Measurements from ENCODE around the gene SIGLEC14. TPM values are rescaled to one million over a fixed set of nuclear protein-coding genes. Genes with fewer than 3 reads are reported as not detected.

The SIGLEC14 gene
- total RNA-seq, 4 donors from 2014 or later, result 0.98 to 4.6 (median 3.4) TPM; not detected in 1

DNA sequence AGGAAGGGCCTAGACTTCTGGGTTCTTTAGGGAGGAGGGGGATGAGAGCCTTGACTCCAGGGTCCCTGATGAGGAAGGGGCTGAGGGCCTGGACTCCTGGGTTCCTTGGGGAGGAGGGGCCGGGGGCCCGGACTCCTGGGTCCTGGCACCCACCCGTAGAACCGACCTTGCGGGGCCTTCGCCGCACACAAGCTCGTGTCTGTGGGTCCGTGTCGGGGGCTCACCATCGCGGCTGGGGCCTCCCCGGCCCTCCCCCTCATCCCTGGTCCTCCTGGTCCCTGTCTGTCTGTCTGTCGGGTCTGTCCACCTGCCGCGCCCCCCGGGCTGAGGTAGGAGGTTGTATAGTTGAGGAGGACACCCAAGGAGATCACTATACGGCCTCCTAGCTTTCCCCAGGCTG lies 45.8 kb upstream of the SIGLEC14 start:
- TF ChIP-seq, protein P1, sequence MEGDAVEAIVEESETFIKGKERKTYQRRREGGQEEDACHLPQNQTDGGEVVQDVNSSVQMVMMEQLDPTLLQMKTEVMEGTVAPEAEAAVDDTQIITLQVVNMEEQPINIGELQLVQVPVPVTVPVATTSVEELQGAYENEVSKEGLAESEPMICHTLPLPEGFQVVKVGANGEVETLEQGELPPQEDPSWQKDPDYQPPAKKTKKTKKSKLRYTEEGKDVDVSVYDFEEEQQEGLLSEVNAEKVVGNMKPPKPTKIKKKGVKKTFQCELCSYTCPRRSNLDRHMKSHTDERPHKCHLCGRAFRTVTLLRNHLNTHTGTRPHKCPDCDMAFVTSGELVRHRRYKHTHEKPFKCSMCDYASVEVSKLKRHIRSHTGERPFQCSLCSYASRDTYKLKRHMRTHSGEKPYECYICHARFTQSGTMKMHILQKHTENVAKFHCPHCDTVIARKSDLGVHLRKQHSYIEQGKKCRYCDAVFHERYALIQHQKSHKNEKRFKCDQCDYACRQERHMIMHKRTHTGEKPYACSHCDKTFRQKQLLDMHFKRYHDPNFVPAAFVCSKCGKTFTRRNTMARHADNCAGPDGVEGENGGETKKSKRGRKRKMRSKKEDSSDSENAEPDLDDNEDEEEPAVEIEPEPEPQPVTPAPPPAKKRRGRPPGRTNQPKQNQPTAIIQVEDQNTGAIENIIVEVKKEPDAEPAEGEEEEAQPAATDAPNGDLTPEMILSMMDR (IDR thresholded peaks at IDR 0.05; ENCODE audit: low read depth), result no peak

DNA sequence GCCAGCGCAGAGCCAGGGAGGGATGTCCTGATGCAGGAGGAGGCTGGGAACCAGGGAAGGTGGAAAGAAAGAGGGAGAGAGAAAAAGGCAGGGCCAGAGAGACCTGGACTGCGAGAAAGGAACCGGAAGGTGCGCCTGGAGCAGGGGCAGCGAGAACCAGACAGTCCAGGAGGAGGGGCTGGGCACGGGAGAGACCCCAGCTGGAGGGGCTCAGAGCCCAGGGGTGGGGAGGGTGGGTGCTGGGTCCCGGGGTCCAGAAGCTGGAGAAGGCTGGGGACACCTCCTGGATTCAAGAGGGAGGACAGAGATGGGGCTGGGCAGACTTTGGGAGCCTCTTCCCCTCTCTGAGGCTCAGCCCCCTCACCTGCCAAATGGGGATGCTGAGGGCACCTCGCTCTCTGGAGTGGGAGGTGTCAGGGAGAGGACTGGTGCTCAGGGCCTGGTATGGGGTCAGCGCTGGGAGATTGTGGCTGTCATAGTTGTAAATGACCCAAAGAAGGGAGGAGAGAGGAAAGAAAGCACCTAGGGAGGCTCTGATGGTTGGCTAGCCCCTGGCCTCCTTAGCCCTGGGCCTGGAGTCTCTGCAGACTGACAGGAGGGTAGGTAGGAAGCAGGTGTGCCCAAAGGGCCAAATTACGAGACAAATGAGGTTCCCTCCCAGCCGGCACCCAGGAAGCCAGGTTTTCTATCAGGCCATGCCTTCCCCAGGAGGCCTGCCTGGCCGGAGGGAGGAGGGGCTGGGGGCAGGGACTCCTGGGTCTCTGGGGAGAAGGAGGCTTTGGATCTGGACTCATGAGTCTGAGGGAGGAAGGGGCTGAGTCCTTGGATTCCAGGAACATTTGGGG lies 45.2 kb upstream of the SIGLEC14 start:
- TF ChIP-seq, protein P1 (IDR thresholded peaks at IDR 0.05; ENCODE audit: low read depth), result no peak

DNA sequence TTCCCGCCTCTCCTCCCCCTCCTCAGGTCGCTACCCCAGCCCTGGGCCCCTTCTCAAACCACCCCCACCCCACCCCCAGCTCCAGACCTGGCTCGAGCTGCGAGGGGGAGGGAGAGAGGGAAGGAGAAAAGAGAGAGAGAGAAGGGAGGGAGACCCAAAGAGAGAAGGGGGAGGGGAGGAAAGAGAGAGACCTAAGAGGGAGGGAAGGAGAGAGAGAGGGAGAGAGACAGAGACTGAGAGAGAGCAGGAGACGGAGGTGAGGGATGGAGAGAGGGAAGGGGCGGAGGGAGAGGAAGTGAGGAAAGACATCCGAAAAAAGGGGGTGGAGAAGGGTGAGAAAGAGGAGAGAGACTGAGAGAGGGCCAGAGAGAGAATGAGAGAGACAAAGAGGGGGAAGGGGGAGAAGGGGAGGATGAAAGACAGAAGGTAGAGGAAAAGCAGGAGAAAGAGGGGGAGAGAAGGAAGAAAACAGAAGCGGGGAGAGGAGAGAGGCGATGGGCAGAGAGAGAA lies 44.5 kb upstream of the SIGLEC14 start:
- TF ChIP-seq, protein P1 (IDR thresholded peaks at IDR 0.05; ENCODE audit: low read depth), result no peak

DNA sequence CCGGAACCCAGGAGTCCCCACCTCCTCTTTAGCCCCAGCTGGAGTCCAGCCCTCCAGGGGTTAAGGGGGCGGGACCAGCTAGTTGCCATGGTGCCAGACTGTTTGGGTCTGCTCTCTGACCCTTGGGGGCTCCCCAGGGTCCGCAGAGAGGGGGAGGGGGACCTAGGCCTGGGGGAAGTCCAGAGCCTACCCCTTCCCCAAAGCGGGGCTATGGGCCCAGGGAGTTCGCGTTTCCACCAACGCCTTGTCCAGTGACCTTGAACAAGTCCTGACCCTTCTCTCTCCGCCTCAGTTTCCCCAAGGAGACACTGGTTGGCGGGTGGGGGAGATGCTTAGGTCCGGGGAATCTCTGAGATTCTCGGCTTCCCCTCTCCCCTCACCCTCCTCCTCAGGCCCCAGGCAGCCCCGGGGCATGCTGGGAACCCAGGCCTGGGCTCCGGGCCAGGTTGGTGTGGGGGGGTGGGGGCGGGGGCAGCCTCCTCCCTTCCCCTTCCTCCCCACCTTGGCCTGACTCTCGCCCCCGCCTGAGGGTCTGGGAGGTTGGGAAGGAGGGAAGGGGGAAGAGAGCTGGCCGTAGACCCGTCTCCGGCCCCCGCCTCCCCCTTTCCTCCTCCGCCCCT lies 43.9 kb upstream of the SIGLEC14 start:
- TF ChIP-seq, protein P1 (IDR thresholded peaks at IDR 0.05; ENCODE audit: low read depth), result no peak

DNA sequence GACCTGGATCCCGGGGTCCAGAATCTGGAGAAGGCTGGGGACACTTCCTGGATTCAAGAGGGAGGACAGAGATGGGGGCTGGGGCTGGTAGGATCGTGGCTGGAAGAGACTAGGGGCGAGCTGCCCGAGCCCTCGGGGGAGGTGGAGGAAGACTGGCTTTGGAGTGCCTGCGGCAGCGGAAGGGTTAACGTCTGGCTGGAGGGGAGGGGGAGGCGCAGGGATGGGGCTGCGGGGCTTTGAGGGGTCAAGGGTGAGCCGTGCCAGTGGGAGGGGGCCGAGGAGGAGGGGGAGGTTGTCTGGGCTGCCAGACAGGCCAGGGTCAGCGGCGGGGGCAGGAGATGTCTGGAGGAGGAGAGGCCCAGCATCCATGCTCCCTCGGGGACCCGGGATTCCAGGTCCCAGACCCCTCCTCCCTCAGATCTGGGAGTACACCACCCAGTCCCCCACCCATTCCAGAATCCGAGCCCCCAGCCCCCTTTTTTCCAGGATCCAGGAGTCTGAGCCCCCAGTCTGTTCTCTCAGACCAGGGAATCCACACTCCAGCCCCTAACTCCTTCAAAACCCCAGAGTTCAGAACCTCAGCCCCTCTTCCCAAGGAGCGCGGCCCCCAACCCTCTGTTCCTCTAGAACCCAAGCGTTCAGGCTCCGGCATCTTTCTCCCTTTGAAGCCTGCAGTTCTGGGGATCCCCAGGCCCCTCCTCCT lies 43.3 kb upstream of the SIGLEC14 start:
- TF ChIP-seq, protein P1 (IDR thresholded peaks at IDR 0.05; ENCODE audit: low read depth), result no peak

DNA sequence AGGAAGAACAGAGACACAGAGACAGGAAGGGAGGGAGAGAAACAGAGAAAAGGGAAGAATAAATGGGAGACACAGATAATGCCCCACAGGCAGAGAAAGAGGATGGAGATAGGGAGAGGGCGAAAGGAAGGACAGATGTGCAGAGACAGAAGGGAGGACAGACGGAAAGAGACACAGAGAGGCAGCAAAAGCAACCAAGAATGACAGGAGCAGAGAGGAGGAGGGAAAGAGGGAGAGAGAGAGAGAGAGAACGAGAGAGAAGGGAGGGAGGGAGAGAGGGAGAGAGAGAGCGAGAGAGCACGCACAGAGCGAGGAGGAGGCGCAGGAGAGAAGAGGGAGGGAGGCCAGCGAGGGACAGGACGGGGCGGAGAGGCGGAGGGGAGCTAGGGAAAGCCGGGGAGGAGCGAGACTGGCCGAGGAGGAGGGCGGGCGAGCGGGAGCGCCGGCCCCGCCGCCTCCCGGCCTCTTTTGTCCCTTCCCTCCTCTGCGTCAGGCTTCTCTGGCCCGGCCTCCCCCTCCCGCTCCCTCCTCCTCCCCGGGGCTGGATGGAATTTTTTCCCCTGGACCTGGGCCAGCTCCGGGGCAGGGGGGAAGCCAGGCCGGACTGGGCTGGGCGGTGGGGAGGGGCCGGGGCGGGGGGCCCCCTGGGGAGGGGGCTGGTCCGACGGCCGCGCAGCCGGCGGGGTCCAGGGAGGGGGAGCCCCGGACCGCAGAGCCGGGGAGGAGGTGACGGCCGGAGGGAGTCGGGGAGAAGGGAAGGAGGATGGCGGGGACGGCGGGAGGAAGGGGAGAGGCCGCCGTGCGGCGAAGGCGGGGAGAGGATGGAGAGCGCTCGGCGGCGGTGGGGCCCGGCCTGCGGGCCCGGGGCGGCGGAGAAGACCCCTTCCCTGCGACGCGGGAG lies 42.3 kb upstream of the SIGLEC14 start:
- TF ChIP-seq, protein P1 (IDR thresholded peaks at IDR 0.05; ENCODE audit: low read depth), result no peak

Data from subcutaneous adipose tissue (tissue), 4 donors.